ENCODE results near the gene CACNA2D1. TPM values are rescaled to one million over a fixed set of nuclear protein-coding genes. Genes with fewer than 3 reads are reported as not detected.

Gene CACNA2D1
- total RNA-seq, 1 donor, result 63.5 TPM

GRCh38 chr7:82264783-82265305, 178.7 kb downstream of the CACNA2D1 start:
- H3K4me3 ChIP-seq (ENCODE audit: low read depth, low read length), result no peak overlapping the region
- TF ChIP-seq CTCF (IDR thresholded peaks at IDR 0.05; ENCODE audit: insufficient read depth, low read depth, low read length), result no peak
- DNase-seq (ENCODE audit: low read depth), result no peak

GRCh38 chr7:82263920-82264782, 179.4 kb downstream of the CACNA2D1 start:
- no peak for TF ChIP-seq CTCF (IDR thresholded peaks at IDR 0.05; ENCODE audit: insufficient read depth, low read depth, low read length)
- H3K4me3 ChIP-seq (ENCODE audit: low read depth, low read length), result no peak overlapping the region
- DNase-seq (ENCODE audit: low read depth), result peak; percentile 36

GRCh38 chr7:82258181-82258580, 185.4 kb downstream of the CACNA2D1 start:
- TF ChIP-seq CTCF (IDR thresholded peaks at IDR 0.05; ENCODE audit: insufficient read depth, low read depth, low read length), result no peak
- no peak overlapping the region for H3K4me3 ChIP-seq (ENCODE audit: low read depth, low read length)
- peak; percentile 22 for DNase-seq (ENCODE audit: low read depth)

GRCh38 chr7:82257118-82257695, 186.4 kb downstream of the CACNA2D1 start:
- no peak for TF ChIP-seq CTCF (IDR thresholded peaks at IDR 0.05; ENCODE audit: insufficient read depth, low read depth, low read length)
- H3K4me3 ChIP-seq (ENCODE audit: low read depth, low read length), result no peak overlapping the region
- DNase-seq (ENCODE audit: low read depth), result no peak

GRCh38 chr7:82255706-82256105, 187.9 kb downstream of the CACNA2D1 start:
- no peak overlapping the region for H3K4me3 ChIP-seq (ENCODE audit: low read depth, low read length)
- DNase-seq (ENCODE audit: low read depth), result no peak
- TF ChIP-seq CTCF (IDR thresholded peaks at IDR 0.05; ENCODE audit: insufficient read depth, low read depth, low read length), result no peak

GRCh38 chr7:82250598-82250997, 193.0 kb downstream of the CACNA2D1 start:
- DNase-seq (ENCODE audit: low read depth), result no peak
- TF ChIP-seq CTCF (IDR thresholded peaks at IDR 0.05; ENCODE audit: insufficient read depth, low read depth, low read length), result no peak
- no peak overlapping the region for H3K4me3 ChIP-seq (ENCODE audit: low read depth, low read length)

Data from fibroblast of villous mesenchyme (primary cell).